Gastroesophageal sphincter (tissue), 4 donors: ENCODE measurements around the gene KIF2A. TPM values are rescaled to one million over a fixed set of nuclear protein-coding genes. Genes with fewer than 3 reads are reported as not detected.

Experiments
- ATAC-seq: fragments of 150-250 bp; one replicate; pipeline ENCODE4 v1.9.1; 2016; ENCODE audit warnings: mild to moderate bottlenecking, moderate library complexity
- H3K27ac ChIP-seq, 4 donors: fragments of 200-600 bp; sonication (generic) in 3 of 4; 1 replicate in 3 of 4; 2 replicates in 1 of 4; pipeline ENCODE4 v1.5.1; 2016 to 2019
- H3K27me3 ChIP-seq: fragments of 200-600 bp; sonication (generic); one replicate; pipeline ENCODE4 v1.5.1; 2019
- H3K36me3 ChIP-seq, 2 donors: fragments of 200-600 bp; sonication (generic); one replicate each; pipeline ENCODE4 v1.5.1; 2019; ENCODE audit warnings: control low read depth in 1 of 2
- H3K4me1 ChIP-seq, 3 donors: fragments of 200-600 bp; sonication (generic); 1 replicate in 2 of 3; 2 replicates in 1 of 3; pipeline ENCODE4 v1.5.1; 2016 to 2019; ENCODE audit warnings: control low read depth in 2 of 3
- H3K4me3 ChIP-seq, 2 donors: fragments of 200-600 bp; sonication (generic); one replicate each; pipeline ENCODE4 v1.5.1; 2019; ENCODE audit warnings: mild to moderate bottlenecking in 1 of 2, moderate library complexity in 1 of 2
- H3K9me3 ChIP-seq, 3 donors: fragments of 200-600 bp; sonication (generic); one replicate each; pipeline ENCODE4 v1.5.1; 2017 to 2019; ENCODE audit warnings: control low read depth in 2 of 3
- EP300 ChIP-seq: sonication (generic); formaldehyde crosslinking; IDR thresholded peaks from one replicate; pipeline ENCODE4 v1.6.1; 2017; ENCODE audit warnings: antibody characterized with exemption, mild to moderate bottlenecking
- POLR2A ChIP-seq, 2 donors: fragments of 450-650 bp; IDR thresholded peaks; one replicate each; pipeline ENCODE4 v1.6.1; 2017; ENCODE audit warnings: antibody characterized with exemption in 2 of 2, mild to moderate bottlenecking in 2 of 2, moderate library complexity in 1 of 2
- POLR2AphosphoS5 ChIP-seq: sonication (generic); formaldehyde crosslinking; IDR thresholded peaks from one replicate; pipeline ENCODE4 v1.6.1; 2017; ENCODE audit warnings: antibody characterized with exemption
- WGBS, 2 donors: methylation state at CpG; one replicate each; pipeline ENCODE4 v1.1.5; 2018; ENCODE audit warnings: low coverage in 1 of 2; 5-methylcytosine and 5-hydroxymethylcytosine counted together
- total RNA-seq, 4 donors: library from RNA; depleted of rRNA; stranded (reverse); fragments of >200 nt; gene quantifications; one replicate each; pipeline ENCODE4 v1.1.0, GENCODE V29; 2016
- TF ChIP-seq, protein P1 (sequence below), 4 experiments: fragments of 200-600 bp in 2 of 4; fragments of 450-650 bp in 2 of 4; sonication (generic) in 1 of 4; IDR thresholded peaks; one replicate each; pipeline ENCODE4 v1.5.1; 2017 to 2019; ENCODE audit warnings: antibody characterized with exemption in 4 of 4, mild to moderate bottlenecking in 2 of 4, moderate library complexity in 2 of 4

KIF2A gene
- total RNA-seq = 10 to 100 TPM; 27.1 to 50.6 (median 33.6) TPM

DNA sequence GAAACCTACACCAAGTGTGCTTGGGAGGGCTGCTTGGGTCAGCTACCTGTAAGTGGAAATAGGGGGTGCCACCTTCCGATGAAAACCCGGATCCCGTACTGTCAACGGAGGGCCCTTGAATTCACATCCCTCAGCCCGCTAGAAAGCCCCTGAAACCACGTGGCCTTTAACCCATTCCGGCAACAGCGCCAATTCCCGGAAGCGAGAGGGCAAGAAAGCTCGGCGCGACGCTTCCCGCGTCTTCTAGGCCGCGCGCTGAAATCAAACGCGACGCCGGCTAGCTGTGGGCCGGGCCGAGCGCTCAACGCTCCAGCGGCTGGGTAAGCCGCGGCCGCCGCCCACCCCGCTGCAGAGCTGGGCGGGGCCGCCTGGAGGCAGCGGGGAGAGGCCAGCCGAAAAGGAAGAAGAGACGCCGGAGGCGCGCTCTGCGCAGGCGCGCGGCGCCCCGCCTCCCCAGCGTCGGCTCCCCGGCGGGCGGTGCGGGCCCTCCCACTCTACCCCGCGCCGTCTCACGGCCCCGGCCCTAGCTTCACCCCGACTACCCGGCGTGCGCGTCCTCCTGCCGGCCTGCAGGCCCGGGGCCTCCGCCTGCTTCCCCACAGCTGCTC lies at the start of gene KIF2A:
TSS of gene KIF2A (plus strand) at position 492 of the 608 bp plus-strand sequence. CDS start 267 bp downstream, outside the sequence.
- TF ChIP-seq, protein P1, sequence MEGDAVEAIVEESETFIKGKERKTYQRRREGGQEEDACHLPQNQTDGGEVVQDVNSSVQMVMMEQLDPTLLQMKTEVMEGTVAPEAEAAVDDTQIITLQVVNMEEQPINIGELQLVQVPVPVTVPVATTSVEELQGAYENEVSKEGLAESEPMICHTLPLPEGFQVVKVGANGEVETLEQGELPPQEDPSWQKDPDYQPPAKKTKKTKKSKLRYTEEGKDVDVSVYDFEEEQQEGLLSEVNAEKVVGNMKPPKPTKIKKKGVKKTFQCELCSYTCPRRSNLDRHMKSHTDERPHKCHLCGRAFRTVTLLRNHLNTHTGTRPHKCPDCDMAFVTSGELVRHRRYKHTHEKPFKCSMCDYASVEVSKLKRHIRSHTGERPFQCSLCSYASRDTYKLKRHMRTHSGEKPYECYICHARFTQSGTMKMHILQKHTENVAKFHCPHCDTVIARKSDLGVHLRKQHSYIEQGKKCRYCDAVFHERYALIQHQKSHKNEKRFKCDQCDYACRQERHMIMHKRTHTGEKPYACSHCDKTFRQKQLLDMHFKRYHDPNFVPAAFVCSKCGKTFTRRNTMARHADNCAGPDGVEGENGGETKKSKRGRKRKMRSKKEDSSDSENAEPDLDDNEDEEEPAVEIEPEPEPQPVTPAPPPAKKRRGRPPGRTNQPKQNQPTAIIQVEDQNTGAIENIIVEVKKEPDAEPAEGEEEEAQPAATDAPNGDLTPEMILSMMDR (IDR thresholded peaks at IDR 0.05) = peak in 3 of 4 experiments; percentile 31 to 46 (median 33)
- TF ChIP-seq EP300 (no peak), POLR2AphosphoS5 (peak; percentile 25), POLR2A (IDR thresholded peaks at IDR 0.05) (peak in 1 of 2 donors; percentile 32)
- WGBS, 2 donors = 0% methylated on average over 13 of the region's 66 CpGs; no CpG with 5 or more reads in 1 of the 2 donors
- peaks cover 0 to 37% (median 5%) of the 10 kb centered on the region in 3 donors for H3K4me1 ChIP-seq

DNA sequence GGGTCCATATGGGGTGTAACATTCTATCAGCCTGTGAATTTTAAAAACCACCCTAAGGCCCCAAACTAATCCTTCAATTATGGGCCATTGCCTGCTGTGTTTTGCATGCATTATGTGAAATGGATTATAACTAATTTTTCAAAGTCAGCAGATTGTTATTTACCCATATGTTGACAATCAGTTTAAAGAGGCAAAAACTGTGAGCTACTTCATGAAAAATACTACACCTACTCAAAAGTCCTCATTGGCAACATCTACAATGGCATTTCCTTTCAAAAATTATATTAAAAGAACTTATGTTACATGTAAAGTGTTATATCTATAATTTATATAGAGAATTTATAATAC lies 49.0 kb upstream of the KIF2A start:
- H3K27me3 ChIP-seq = no peaks in the 10 kb centered on the region
- no peaks in the 10 kb centered on the region for H3K36me3 ChIP-seq
- H3K4me3 ChIP-seq = no peak overlapping the region
- TF ChIP-seq POLR2A (IDR thresholded peaks at IDR 0.05) (no peak), EP300 (no peak), POLR2AphosphoS5 (no peak)
- TF ChIP-seq, protein P1 (IDR thresholded peaks at IDR 0.05) = no peak
- no peak overlapping the region for H3K27ac ChIP-seq
- H3K4me1 ChIP-seq = peaks cover 0 to 5% (median 4%) of the 10 kb centered on the region in 3 donors
- ATAC-seq = no peak
- H3K9me3 ChIP-seq = no peaks in the 10 kb centered on the region

More for the DNA sequence above, at the start of gene KIF2A:
- Histone ChIP-seq H3K9me3 (no peaks in the 10 kb centered on the region), H3K36me3 (no peaks in the 10 kb centered on the region), H3K27me3 (no peaks in the 10 kb centered on the region), H3K4me3 (peak within 1 kb of the TSS; percentile 80 to 99), H3K27ac (peak within 1 kb of the TSS; percentile 63 to 94 (median 93))
- ATAC-seq = peak; percentile 96

DNA sequence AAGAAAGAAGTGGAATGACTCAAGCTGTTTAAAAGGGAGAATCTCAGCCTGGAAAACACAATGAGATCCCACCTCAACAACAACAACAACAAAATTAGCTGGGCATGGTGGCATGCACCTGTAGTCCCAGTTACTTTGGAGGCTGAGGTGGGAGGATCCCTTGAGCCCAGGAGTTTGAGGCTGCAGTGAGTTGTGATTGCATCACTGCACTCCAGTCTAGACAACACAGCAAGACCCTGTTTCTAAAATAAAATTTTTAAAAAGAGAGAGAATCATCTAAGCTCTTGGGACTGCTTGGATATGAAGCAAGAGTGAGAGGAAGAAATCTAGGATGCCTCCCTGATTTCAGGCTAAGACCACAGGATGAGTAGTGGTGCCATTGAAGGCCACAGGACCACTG lies 47.4 kb upstream of the KIF2A start:
- TF ChIP-seq POLR2AphosphoS5 = no peak
- TF ChIP-seq, protein P1 (IDR thresholded peaks at IDR 0.05) = no peak
- TF ChIP-seq EP300 = no peak
- TF ChIP-seq POLR2A (IDR thresholded peaks at IDR 0.05) = no peak
- Histone ChIP-seq H3K27ac (no peak overlapping the region), H3K9me3 (no peaks in the 10 kb centered on the region), H3K27me3 (no peaks in the 10 kb centered on the region), H3K4me3 (no peak overlapping the region), H3K4me1 (peaks cover 0 to 5% (median 4%) of the 10 kb centered on the region in 3 donors), H3K36me3 (no peaks in the 10 kb centered on the region)
- ATAC-seq = no peak

DNA sequence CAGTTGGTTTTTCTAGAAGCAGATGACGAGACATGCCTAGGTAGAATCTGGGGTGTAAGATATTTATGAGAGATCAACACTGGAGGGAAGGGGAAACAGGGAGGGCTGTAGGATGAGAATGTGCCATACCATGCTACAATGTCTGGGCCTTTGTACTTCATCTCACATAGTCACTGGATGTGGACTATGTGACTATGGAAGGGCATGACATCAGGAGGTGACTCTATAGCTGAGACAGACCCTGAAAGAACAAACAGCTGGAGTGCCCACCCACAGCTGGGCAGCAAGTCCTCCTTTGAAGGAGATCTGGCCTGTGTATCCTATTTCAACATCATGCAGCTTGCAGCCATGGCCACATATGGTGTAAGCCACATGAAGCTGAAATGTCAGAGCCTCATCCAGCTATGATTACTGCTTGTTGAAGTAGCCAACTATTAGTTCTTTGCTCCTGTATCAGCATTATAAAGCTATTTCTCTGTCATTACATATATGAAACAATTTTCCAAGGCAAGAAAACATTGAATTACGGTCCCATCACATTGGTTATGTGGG lies 46.2 kb upstream of the KIF2A start:
- 61 to 74% methylated on average over 2 of the region's 2 CpGs for WGBS, 2 donors
- no peaks in the 10 kb centered on the region for H3K36me3 ChIP-seq
- no peak for ATAC-seq

More for the DNA sequence above, 46.2 kb upstream of the KIF2A start:
- Histone ChIP-seq H3K4me1 (peaks cover 0 to 5% (median 4%) of the 10 kb centered on the region in 3 donors), H3K9me3 (no peaks in the 10 kb centered on the region), H3K27me3 (no peaks in the 10 kb centered on the region), H3K27ac (no peak overlapping the region), H3K4me3 (no peak overlapping the region)
- TF ChIP-seq, protein P1 (IDR thresholded peaks at IDR 0.05) = no peak
- TF ChIP-seq POLR2AphosphoS5 (no peak), POLR2A (IDR thresholded peaks at IDR 0.05) (no peak), EP300 (no peak)
